ENCODE data around the gene ANO6.

- TF ChIP-seq CTCF (IDR thresholded peaks at IDR 0.05) (peak in 1 of 3 donors; percentile 10), POLR2A (IDR thresholded peaks at IDR 0.05) (no peak)
These were observed 2.8 kb upstream of the ANO6 start for GRCh38 chr12:45213107-45213506.

Data from breast epithelium (tissue), 3 donors.